Measurements from ENCODE around the gene IL18BP. TPM values are rescaled to one million over a fixed set of nuclear protein-coding genes. Genes with fewer than 3 reads are reported as not detected.

IL18BP gene
- total RNA-seq, 1 donor: 2.2 TPM

- no peak for DNase-seq (ENCODE audit: low read depth in 2 of 3, low spot score in 2 of 3)
Measured at GRCh38 chr11:71996517-71996916, 2.2 kb upstream of the IL18BP start.

- no peak for DNase-seq (ENCODE audit: low read depth in 2 of 3, low spot score in 2 of 3)
Measured at GRCh38 chr11:71996946-71997345, 1.8 kb upstream of the IL18BP start.

- DNase-seq (ENCODE audit: low read depth in 2 of 3, low spot score in 2 of 3): no peak
Measured at GRCh38 chr11:71997594-71997993, 1.1 kb upstream of the IL18BP start.

DNA sequence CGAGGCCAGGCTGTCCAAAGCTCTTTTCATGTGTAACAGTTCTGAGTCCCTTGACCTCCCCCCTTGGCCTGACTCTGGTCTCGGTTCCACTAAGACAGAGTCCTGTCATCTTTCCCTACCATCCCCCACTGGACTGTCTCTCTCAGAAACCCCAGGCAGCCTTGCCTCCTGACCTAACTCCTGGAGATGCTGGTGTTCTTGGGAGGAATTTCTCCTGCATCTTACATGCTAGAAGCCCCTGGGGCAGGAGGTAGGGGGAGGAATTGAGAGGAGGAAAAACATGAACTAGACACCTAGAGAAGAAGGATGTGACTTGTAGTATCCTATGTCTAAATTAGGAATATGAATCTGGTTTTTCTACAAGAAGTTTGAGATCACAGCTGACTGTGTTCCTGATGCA, 648 bp upstream of the IL18BP start:
- no peak for DNase-seq (ENCODE audit: low read depth in 2 of 3, low spot score in 2 of 3)

- DNase-seq (ENCODE audit: low read depth in 2 of 3, low spot score in 2 of 3): no peak
Measured at GRCh38 chr11:71999362-71999761, 653 bp downstream of the IL18BP start.

DNA sequence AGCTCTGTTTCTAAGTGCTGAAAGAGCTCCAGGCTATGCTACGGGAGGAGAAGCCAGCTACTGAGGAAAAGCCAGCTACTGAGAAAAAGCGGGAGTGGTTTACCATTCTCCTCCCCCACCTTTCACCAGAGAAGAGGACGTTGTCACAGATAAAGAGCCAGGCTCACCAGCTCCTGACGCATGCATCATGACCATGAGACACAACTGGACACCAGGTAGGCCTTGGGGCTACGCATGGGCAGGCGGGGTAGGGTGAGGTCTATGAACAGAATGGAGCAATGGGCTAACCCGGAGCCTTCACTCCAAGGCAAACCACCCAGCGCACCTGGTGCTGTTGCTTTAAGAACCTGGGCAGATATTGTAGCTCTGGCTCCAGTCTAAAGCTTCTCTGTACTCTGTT, 1.1 kb downstream of the IL18BP start:
- DNase-seq (ENCODE audit: low read depth in 2 of 3, low spot score in 2 of 3): no peak

DNA sequence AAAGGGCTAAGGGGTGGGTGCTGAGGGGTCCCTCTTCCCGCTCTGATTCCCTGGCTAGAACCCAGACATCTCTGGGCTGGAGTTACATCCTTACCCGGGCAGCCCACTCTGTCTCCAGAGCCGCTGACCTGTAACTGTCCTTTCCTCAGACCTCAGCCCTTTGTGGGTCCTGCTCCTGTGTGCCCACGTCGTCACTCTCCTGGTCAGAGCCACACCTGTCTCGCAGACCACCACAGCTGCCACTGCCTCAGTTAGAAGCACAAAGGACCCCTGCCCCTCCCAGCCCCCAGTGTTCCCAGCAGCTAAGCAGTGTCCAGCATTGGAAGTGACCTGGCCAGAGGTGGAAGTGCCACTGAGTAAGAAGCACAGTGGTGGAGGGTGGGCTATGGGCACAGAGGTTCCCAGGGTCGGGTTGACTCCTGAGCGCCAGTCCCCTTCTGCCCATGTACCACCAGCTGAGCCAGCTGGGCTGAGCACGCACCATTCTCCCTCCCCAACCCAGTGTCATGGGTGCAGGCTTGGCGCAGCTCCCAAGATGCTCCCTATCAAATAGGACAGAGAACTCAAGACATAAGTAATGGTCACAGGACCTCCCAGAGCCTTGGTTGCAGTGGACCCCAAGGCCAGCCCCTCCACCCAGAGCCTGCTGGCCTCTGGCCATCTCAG, 1.6 kb downstream of the IL18BP start:
- no peak for DNase-seq (ENCODE audit: low read depth in 2 of 3, low spot score in 2 of 3)

- DNase-seq (ENCODE audit: low read depth in 2 of 3, low spot score in 2 of 3): no peak
Measured at GRCh38 chr11:72001285-72001684, 2.6 kb downstream of the IL18BP start.

- DNase-seq (ENCODE audit: low read depth in 2 of 3, low spot score in 2 of 3): no peak
Measured at GRCh38 chr11:72001834-72002591, 3.3 kb downstream of the IL18BP start.

DNA sequence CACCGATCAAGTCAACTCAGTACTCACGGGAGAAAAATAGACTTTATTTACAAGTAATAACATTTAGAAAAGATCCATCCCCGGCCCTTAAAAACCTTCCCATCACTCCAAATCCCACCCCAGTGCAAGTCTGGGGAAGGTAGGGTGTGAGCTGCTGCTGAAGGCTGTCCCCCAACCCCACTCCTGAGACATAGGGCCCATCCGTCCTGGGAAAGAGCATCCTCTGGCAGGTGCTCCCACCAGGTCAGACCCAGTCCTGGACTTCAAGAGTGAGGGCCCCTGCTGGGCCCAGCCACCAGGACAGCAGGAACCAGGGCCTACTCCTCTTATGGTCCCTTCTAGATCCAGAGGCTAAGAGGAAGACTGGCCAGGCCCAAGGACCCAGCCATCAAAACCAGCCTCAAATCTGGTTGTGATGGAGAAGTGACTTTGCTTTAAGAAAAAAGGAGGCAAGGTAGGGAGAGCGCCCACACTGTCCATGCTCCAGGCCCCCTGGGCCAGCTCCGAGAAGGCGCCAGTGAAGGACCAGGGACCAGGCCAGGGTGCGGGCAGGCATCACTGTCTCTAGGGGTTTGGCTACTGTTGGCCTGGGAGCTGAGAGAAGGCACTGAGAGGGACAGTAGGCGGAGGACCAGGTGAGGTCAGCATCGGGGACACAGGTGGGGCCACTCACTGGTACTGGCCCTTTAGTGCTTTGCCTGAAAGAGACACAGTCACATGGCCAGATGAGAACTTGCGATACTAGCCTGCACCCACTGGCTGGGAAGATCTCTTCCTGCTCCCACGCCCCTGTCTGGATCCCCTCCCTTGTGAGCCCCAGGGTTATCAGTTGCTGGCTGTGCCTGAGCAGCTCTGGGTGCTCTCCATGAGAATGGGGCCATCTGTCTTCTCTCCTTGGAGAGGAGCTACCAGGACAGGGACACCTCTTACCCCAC, 4.4 kb downstream of the IL18BP start:
- DNase-seq (ENCODE audit: low read depth in 2 of 3, low spot score in 2 of 3): no peak

- DNase-seq (ENCODE audit: low read depth in 2 of 3, low spot score in 2 of 3): no peak
Measured at GRCh38 chr11:72003776-72004171, 5.1 kb downstream of the IL18BP start.

DNA sequence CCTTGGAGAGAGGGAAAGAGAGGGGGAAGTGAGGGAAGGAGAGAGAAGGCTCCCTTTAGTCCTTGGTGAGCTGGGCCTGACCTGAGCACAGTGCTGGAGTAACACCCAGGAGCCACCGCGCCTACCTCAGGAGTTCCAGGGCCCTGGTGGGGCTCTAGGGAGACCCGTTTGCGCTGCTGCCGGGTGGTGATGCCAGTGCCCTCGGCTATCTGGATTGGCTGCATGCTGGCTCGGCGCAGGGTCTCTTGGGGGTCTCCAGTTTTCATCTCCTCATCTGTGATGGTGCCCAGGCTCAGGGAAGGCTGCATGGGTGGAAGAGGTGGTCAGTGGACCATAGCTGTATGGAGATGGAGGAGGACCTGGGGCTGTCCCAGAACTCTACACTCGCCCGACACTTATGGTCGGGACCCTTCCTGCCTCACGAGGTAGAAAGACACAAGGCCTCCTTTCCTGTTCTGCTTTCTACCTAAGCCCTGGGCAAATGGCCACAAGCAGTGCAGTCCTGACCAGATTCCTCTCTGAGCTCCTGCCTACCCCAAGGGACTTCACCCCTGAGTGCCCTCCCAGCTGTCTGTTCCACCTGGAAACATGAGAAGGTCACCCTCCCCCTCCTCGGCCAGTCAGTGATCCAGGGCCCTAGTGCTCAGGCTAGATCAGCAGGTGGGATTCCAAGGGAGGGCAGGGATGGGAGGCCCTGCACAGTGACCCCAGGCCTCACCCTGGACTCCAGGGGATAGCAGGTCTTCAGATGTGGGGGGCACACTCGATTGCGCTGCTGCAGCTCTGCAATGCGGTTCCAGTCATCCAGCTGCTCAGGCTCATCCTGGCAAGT, 6.0 kb downstream of the IL18BP start:
- DNase-seq (ENCODE audit: low read depth in 2 of 3, low spot score in 2 of 3): no peak

DNA sequence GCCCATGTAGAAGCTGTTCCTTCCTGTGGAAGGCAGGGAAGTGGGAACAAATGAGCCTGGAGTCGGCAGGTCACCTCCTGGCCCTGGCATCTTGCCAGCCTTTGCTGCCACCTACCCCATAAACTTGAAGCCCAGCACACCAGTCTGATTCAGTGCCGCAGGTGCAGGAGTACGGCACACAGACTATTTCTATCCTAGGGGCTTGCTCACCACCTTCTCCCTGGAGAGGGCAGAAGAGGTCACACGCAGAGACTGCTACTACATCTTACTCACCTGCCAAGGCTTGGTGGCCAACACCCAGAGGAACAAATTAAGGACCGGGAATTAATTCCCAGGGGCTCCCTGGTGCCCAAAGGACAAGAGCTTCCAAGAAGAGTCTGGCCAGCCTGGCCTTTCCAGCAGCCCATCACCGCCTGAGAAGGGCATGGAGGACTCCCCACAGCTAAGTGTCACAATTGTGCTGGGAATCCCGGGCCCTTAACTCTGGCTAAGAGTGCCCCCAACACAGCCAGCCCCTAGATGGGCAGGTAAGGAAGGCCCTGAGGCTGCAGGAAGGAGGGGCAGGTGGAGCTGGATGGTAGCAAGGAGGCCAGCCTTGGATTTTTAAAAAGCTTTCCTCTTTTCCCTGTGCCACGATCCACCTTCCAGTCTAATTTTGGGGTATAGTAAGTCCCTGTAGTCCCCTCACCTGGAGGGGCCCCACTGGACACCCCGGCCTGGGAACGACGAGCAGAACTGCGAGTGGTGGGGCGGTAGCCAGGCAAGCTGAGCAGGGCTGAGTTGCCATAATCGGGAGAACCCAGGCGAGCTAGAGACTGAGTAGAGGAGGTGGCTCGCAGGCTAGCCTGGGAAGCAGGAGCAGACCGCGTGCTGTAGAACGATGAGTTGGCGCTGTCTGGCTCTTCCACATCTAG, 6.9 kb downstream of the IL18BP start:
- DNase-seq (ENCODE audit: low read depth in 2 of 3, low spot score in 2 of 3): no peak

- no peak for DNase-seq (ENCODE audit: low read depth in 2 of 3, low spot score in 2 of 3)
Measured at GRCh38 chr11:72006309-72007088, 7.8 kb downstream of the IL18BP start.

- DNase-seq (ENCODE audit: low read depth in 2 of 3, low spot score in 2 of 3): no peak
Measured at GRCh38 chr11:72007089-72007476, 8.4 kb downstream of the IL18BP start.

DNA sequence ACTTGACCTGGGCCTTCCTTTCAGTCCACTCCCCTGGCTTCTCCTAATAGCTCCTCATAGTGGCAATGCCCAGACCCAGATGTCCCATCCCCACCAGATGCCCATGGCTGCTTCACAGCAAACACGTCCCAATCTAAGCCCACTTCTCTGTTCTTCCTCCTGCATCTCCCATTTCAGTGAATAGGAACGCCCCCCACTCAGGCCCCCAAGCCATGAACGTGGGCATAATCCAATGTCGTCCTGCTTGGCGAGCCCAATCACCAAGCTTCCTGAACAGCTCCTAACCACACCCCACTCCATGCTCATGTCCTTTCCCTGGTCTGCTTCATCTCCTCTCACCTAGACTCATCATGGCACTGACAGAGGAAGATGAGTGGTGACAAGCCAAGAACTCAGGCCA, 8.9 kb downstream of the IL18BP start:
- DNase-seq (ENCODE audit: low read depth in 2 of 3, low spot score in 2 of 3): no peak

DNA sequence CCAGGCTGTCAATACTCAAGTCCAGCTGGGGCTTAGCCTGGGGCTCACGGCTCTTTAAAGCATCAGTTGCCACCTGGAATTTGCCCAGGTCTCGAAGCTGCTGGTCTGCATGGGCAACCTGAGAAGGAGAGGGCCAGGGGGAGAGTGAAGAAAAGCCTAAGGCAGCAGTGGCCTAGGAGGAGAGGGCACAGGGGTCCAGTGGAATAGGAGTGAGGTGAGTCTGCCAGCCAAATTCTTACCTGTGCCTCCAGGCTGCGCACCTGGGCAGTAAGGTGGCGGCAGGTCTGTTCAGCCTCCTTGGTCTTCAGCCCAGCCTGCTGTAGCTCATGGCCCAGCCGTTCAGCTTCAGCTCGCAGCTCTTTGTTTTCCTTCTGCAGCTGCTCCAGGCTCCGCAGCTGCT, 10.0 kb downstream of the IL18BP start:
- DNase-seq (ENCODE audit: low read depth in 2 of 3, low spot score in 2 of 3): no peak

DNA sequence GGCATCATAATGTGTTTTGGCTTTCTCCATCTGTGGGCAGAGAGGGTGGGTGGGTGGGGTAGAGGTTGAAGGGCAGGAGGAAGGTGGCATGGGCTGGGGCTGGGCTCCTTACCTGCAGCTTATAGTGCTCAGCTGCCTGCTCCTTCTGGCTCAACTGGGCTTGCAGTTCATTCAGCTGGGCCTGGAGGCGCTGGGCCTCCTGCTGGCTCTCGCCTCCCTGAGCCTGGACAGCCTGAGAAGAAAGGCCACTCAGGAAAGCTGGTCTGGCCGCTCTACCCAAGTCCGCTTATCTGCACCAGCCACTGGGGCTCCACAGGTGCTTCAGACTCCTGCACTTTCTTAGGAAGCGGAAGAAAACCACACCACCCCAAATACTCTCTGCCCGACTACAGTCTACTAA, 10.4 kb downstream of the IL18BP start:
- DNase-seq (ENCODE audit: low read depth in 2 of 3, low spot score in 2 of 3): no peak

Measured in hematopoietic multipotent progenitor cell (in vitro differentiated cells).